ENCODE data around the gene OR7G1.

OR7G1 gene

GRCh38 chr19:9115307-9115813 is at the start of gene OR7G1:
Gene OR7G1, minus strand, starts transcription at chr19:9115763. Its CDS starts 0 bp downstream, at chr19:9115763.
- DNase-seq (ENCODE audit: insufficient read length, low spot score) (no peak), FAIRE-seq (no peak)

DNA sequence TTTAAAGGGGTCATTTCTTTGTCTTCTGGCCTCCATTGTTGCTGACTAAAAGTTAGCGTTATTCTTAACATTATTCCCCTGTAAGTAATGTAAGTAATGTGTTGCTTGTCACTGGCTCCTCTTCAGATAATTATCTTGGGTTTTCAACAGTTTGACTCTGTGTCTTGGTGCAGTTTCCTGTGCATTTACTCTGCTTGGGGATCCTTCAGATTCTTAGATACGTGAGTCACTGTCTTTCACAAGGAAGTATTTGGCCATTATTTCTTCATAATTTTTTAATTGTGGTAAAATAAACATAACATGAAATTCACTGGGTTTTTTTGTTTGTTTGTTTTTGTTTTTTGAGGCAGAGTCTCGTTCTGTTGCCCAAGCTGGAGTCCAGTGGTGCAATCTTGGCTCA is 49.7 kb upstream of the OR7G1 start:
- no peak for DNase-seq (ENCODE audit: insufficient read length, low spot score)
- FAIRE-seq: no peak

GRCh38 chr19:9161427-9161826 is 45.9 kb upstream of the OR7G1 start:
- DNase-seq (ENCODE audit: insufficient read length, low spot score): no peak
- FAIRE-seq: no peak

DNA sequence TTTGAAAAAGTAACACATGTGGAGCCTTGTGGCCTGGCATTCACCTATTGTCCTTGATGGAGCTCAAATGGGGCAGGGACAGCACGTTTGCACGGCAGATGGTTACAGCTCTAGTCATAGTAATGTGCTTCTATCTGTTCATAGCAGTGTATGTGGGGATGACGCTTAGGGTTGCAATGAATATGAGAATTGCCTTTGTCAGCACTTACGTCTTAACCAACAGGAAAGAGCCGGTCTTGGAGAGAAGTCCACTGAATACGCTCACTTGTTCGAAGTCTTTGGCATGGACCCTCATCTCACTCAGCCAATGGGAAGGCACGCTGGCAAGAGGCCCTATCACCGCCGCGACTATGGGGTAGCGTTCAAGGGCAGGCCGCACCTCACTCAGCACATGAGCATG is 44.3 kb upstream of the OR7G1 start:
- no peak for FAIRE-seq

GRCh38 chr19:9156304-9156703 is 40.7 kb upstream of the OR7G1 start:
- DNase-seq (ENCODE audit: insufficient read length, low spot score) (no peak), FAIRE-seq (no peak)

More for the DNA sequence above, 44.3 kb upstream of the OR7G1 start:
- no peak for DNase-seq (ENCODE audit: insufficient read length, low spot score)

- DNase-seq (ENCODE audit: insufficient read length, low spot score) (no peak), FAIRE-seq (no peak)
Observed at GRCh38 chr19:9155591-9155990, 40.0 kb upstream of the OR7G1 start.

GRCh38 chr19:9151367-9151766 is 35.8 kb upstream of the OR7G1 start:
- DNase-seq (ENCODE audit: insufficient read length, low spot score): no peak
- no peak for FAIRE-seq

DNA sequence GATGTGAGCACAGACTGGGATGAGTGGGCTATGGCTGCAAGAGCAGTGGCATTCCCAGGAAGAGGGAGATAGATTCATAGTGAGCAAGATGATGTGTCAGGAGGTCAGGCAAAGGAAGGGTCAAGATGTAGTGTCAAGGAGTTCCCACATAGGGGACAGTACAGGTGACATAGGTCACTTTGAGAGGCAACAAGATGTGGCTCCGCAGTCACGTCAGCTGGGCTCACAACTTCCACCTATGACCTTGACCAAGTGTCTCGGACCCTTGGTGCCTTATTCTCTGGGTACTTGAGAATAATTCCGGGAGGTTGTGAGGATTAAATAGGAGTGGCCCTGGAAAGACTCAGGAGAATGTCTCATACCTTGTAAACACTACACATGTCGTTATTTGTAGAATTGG is 35.1 kb upstream of the OR7G1 start:
- FAIRE-seq: no peak

DNA sequence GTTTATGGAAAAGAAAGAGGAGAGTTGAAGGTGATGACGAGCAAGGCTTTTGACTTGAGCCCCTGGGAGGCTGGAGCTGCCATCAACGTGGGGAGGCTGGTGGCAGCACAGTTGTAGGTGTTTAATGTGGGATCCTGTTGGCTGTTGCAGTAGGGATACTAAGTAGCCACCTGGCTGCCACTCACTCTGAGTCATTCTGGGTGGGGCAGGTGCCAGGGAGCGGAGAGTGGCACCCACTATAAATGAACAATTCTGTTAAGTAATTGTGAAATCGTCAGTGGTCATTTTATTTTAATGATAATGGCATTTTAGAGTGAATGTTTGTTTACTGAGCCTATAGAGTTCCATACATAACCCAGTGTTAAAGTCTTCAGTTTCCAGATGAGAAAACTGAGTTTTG is 34.4 kb upstream of the OR7G1 start:
- FAIRE-seq (no peak), DNase-seq (ENCODE audit: insufficient read length, low spot score) (no peak)

More for the DNA sequence above, 35.1 kb upstream of the OR7G1 start:
- DNase-seq (ENCODE audit: insufficient read length, low spot score): no peak

DNA sequence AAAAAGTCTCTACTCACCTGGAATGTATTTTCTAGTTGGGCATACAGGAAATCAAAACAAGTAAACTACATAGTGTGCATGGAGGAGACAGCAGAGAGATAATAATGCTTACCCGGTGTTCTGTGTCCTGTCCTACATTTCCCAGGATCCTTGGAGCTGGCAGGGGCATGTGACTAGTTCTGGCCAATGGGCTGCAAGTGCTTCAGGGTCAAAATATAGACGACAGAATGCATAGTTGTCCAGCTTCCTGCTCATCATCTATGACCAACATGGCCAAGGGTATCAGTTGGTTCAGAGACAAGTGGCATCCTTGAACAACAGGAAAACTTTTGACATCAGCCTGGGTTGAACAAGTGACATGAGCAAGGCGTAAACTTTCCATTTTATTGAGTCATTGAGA is 33.1 kb upstream of the OR7G1 start:
- DNase-seq (ENCODE audit: insufficient read length, low spot score) (no peak), FAIRE-seq (no peak)

DNA sequence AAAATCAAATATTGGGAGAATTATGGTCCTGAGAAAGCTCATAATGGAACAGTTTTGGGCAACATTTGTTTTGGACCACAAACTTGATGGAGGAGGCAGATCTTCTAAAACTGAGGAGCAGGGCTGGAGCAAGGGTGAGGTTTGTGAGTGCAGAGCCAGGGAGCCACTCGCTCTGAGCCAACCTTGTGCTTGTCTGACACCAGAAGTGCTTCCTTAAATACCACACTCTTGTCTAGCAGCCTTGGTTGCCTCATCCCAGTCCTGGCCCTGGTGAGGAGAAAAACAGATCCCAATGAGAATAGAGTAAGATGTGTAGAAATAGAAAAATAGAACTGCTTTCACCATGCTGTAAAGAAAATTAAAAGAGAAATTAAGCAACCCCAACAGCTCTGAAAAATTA is 31.3 kb upstream of the OR7G1 start:
- FAIRE-seq (no peak), DNase-seq (ENCODE audit: insufficient read length, low spot score) (no peak)

DNA sequence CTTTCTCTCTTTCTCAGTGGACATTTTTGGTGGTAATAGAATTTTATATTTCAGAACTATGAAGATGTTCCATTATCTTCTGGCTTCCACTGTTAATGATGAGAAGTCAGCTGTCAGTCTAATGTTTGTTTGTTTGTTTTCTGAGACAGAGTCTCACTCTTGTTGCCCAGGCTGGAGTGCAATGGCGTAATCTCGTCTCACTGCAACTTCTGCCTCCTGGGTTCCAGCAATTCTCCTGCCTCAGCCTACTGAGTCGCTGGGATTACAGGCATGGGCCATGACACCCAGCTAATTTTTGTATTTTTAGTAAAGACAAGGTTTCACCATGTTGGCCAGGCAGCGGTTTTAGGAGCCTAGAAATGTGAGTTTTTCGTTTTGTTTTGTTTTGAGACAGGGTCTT is 29.4 kb upstream of the OR7G1 start:
- DNase-seq (ENCODE audit: insufficient read length, low spot score) (no peak), FAIRE-seq (no peak)

- DNase-seq (ENCODE audit: insufficient read length, low spot score): peak; percentile 76
- FAIRE-seq: peak; percentile 97
Observed at GRCh38 chr19:9140159-9140874, 24.8 kb upstream of the OR7G1 start, which contains the start of gene ZNF317. Gene ZNF317, plus strand, starts transcription at chr19:9140397. Its CDS starts 15,620 bp downstream, at chr19:9156017.

DNA sequence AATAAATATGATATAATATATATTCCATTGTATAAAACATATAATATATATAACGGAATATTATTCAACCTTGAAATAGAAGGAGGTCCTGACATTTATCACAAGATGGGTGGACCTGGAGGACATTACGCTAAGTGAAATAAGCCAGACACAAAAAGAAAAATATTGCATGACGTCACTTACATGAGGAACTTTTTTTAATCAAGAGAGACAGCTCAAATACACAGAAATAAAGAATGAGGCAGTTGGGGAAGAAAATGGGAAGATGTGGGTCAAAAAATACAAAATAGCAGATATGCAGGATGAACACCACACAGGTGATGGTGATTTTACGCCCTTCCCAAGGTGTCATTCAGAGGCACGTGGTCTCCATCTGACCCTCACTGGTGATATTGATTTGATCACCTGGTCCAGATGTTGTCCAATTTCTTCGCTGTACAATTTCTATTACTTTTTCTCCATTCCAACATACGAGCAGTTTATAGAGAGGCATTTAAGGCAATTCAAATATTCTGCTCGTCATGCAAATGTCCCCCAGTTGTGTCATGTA is 24.1 kb upstream of the OR7G1 start:
- DNase-seq (ENCODE audit: insufficient read length, low spot score) (no peak), FAIRE-seq (no peak)

GRCh38 chr19:9132422-9132821 is 16.9 kb upstream of the OR7G1 start:
- no peak for FAIRE-seq
- no peak for DNase-seq (ENCODE audit: insufficient read length, low spot score)

GRCh38 chr19:9130965-9131364 is 15.4 kb upstream of the OR7G1 start:
- FAIRE-seq (no peak), DNase-seq (ENCODE audit: insufficient read length, low spot score) (no peak)

DNA sequence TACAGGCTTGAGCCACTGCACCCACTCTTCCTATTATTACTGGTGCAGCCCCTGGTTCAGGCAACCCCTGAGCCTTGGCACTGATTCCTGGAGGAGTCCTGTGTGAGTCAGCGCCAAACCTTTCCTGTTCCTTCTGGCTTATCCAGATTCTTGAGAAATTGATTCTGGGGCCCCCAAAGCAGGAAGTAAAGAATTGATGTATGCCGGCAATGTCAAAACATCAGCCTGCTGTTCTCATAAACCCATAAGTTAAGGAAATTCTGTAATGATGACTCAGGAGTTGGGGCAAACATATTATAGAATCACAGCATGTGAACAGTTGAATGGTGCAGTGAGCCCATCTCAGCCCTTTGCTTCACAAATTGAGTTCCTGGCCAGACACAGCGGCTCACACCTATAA is 12.6 kb upstream of the OR7G1 start:
- DNase-seq (ENCODE audit: insufficient read length, low spot score) (no peak), FAIRE-seq (no peak)

GRCh38 chr19:9126900-9127405 is 11.4 kb upstream of the OR7G1 start, which contains the start of gene OR7G3:
Gene OR7G3, minus strand, starts transcription at chr19:9126950. Its CDS starts 0 bp downstream, at chr19:9126950.
- no peak for FAIRE-seq
- no peak for DNase-seq (ENCODE audit: insufficient read length, low spot score)

GRCh38 chr19:9116547-9116946 is 984 bp upstream of the OR7G1 start:
- no peak for FAIRE-seq

GRCh38 chr19:9109959-9110358 is 5.6 kb downstream of the OR7G1 start:
- FAIRE-seq: no peak
- no peak for DNase-seq (ENCODE audit: insufficient read length, low spot score)

More at GRCh38 chr19:9116547-9116946, 984 bp upstream of the OR7G1 start:
- no peak for DNase-seq (ENCODE audit: insufficient read length, low spot score)

DNA sequence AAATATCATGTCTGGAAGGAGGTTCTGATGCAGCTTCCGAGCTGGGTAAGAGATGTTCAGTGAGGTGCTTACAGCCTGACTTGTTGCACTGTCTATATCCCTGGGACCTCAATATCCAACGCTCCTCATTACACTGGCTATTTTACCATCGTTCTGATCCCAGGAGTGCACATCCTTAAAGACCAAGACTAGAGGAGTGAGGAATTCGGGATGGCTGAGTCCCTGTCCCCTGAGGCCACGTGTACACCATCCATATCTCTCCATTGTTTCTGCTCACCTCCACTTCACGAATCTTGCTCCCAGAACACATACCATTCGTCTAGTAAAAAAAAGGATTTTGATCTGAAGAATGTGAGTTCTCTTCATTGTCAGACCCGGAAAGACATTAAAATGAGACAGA is 8.2 kb downstream of the OR7G1 start, which contains the start of gene OR7G2:
Gene OR7G2, minus strand, starts transcription at position 101 of the 400 bp plus-strand sequence. CDS start 4,232 bp downstream, outside the sequence.
- DNase-seq (ENCODE audit: insufficient read length, low spot score) (no peak), FAIRE-seq (no peak)

DNA sequence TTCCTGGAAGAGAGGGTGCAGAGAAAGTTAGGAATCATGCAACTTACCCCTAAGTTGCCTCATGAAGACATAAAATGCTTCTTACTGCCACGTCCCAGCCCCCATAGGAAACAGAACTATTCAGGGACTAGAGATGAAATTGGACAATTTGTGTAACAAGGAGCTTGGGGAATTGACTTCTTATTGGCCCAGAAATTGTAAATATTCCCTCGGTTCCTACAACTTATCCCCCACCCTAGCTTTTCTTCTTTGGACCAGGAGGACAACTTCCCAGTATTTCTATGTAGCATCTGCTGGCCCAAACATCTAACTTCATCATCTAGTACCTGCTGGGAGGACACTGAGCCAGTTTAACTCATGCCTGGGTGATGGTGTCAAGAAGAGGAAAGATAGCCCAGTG is 28.8 kb downstream of the OR7G1 start, which contains the start of gene OR1M1:
Gene OR1M1, plus strand, starts transcription at position 301 of the 400 bp plus-strand sequence. CDS start 6,184 bp downstream, outside the sequence.
- FAIRE-seq (no peak), DNase-seq (ENCODE audit: insufficient read length, low spot score) (no peak)

Data from GM19239 (cell line).